Cortex of kidney (tissue), 1 donor: ENCODE results near the gene ZBED4.

ENCODE experiments used
- DNase-seq: peaks from one replicate; lab custom pipeline; 2025; lab: John Stamatoyannopoulos, UW

Gene ZBED4

DNA sequence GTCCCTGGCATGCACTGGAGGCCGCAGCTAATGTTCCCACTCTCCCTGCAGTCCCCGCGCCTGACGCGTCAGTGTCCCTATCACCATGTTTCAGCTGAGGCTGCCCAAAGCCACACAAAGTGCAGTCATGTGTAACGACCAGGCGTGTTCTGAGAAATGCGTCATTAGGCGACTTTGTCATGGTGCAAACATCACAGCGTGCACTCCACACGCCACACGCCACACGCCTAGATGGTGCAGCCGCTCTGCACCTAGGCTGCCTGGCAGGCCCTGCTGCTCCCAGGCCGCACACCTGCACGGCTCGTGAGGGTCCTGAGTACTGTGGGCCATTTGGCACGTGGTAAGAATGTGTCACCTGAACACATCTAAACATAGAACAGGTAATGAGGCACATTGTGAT is 67.2 kb downstream of the ZBED4 start:
- DNase-seq, result no peak

DNA sequence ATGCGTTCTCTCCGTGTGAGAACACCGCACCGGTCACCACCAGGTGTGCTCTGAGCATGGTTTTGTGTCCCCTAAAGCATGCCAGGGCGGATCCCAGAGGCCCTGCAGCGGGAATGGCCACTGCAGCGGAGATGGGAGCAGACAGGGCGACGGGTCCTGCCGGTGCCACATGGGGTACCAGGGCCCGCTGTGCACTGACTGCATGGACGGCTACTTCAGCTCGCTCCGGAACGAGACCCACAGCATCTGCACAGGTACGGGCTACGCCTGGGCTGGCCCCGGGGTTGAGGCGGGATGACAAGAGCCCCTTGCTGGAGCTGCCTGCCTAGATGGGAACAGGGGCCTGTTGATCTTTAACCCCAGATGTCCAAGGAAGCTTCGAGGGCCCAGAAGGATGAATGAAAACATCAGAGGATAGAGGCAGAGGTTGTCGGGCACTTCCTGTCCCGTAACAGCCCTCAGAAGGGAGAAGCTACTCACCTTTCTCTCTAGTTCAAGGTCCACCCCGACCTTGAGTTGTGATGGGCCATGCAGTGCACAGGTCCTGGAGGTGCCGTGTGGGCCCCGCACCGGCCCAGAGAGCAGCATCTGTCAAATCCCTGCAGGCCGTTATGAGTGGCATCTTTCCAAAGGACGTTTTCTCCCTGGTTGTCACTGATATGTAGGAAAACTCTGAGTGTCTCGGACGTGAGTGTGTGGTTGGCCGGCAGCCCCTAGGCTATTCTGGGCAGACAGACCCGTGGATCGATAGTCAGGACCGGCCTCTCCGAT is 68.0 kb downstream of the ZBED4 start:
- DNase-seq, result no peak

DNA sequence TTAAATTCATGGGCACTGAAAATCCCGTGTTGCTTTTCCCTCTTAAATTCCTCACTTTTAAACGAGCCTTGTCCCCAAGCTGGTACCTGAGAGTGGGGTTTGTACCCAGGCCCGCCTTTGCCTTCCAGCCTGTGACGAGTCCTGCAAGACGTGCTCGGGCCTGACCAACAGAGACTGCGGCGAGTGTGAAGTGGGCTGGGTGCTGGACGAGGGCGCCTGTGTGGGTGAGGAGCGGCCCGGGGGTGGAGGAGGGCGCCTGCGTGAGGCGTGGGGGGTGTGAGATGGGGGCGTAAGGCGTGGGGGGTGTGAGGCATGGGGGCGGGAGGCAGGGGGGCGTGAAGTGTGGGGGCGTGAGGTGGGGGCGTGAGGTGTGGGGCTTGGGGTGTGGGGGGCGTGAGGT is 68.8 kb downstream of the ZBED4 start:
- DNase-seq, result no peak

- no peak for DNase-seq
Measured at GRCh38 chr22:49922926-49923325, 69.3 kb downstream of the ZBED4 start.

DNA sequence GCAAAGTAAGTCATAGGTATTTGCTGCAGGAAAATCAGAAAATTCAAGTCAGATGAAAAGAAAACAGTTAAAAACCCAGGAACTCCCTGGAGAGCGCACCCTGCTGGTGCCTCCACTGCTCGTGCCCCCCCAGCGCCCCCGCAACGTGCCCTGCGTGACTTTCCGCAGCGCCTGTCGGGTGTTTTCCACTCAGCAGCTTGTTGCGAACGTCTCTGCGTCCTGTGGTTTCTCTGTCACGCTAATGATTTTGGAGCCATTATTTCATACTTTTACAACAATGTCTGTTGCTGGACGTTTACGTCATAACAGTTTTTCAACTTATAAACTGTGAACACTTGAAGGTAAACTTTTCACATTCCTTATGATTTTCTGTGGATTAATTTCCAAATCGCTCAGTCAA is 69.8 kb downstream of the ZBED4 start:
- DNase-seq, result no peak

DNA sequence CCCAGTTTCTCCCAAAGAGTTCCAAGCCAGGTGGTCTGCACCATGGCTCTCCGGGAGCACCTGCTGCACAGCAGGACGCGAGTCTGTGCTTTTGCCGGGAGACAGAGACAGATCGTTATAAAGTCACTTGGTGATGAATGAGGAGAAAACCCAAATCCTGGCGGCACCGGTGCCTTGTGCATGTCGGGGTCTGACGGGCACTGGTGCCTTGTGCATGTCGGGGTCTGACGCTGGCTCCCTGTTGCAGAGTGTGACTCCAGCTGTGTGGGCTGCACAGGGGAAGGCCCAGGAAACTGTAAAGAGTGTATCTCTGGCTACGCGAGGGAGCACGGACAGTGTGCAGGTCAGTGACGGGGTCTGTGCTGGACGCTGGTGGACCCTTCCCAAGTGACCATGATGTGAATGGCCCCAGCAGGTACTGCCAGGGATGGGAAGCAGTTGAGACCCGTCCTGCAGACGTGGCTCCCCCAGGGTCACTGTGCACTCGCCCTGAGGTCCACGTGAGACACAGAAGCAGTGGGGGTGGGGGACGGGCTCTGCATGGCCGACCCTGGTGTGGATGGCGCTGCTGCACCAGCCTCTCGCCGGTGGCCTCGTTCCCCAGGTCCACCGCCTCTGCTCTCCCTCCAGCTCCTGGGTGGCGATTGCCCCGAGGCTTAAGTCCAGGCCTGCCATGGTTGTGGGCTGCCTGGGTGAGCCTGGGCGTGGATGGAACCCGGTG is 70.6 kb downstream of the ZBED4 start:
- no peak for DNase-seq

DNA sequence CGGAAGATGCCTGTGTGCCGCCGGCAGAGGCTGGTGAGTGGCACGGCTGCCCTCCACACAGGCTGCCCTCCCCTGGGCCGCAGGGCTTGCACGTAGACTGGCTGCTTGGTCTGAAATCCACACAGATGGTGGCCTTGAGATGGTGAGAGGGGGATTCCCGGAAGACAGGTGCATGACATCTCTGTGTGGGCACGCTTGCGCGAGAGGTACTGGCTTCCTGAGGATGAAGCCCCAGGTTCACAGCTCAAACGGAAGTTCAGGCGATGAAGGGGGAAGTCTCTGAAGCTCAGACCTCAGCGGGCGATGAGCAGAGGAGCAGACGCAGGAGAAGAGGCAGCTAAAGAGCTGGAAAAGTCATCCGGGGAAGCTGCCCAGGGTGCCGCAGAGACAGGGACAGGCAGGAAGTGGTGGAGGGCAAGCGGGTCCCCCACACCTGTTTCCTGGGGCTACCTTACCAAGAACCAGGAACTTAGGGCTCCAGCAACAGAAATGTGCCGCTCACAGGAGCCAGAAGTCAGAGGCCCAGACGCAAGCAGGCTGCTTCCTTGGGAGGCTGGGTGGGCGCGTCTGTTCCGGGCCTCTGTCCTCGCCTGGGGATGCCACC is 72.0 kb downstream of the ZBED4 start:
- no peak for DNase-seq

DNA sequence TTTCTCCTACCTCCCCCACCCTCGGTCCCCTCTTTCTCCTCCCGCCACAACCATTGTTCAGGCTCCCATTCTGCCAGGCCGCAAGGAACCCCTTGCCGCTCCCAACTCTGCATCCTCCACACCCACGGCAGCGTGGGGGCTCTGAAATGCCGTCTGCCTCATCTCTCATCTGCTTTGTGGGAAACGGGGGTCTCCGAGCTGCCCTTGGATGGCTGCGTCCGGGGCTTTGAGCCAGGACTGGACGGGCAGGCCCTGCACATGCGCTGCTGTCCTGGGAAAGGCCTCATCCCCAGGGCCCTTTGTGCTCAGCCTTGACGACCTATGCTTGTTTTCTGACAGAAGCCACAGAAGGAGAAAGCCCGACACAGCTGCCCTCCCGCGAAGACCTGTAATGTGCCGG is 73.3 kb downstream of the ZBED4 start:
- no peak for DNase-seq

- DNase-seq, result no peak
Measured at GRCh38 chr22:49927483-49928184, 74.0 kb downstream of the ZBED4 start.

DNA sequence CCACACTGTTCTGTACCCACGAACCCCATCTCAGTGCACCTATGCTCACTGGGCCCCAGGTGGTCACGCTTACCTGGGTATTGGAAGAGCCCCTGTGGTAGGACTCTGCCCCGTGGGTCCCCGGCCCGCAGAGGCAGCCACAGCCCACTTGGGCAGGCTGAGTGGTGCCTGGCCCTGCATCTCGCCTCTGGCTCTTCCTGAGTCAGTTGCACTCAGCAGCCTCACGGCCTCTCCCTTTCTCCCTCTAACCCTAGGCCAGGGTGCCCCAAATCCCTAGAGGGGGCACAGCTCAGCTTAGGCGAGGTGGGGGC is 74.5 kb downstream of the ZBED4 start:
- no peak for DNase-seq

DNA sequence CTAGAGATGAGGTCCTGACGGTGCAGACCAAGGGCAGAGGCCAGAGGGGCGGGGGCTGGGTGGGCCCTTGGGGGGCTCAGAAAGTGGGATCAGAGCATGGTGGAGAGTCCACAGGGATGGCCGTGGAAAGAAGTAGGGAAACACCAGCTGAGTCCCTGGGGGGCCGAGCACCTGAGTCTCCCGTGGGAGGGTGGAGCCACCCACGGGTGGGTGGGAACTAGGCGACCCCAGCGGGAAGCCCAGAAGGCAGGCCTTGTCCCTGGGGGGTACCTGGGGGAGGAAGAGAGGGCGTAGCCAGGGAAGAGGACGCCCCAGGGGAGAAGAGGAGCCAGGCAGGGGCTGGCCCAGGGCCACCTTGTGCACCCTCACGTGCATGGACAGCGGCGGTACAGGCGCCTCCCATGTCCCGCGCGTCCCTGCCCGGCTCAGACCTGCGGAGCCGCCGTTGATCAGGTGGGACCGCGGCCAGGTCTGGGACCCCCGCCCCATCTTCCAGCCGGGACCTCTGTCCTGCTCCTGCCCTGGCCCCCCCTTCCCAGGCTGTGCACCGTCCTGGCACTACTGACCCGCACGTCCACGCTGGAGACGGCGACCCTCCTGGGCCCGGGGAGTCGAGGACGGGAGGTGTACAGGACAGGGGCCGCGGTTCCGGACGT is 75.0 kb downstream of the ZBED4 start:
- DNase-seq, result no peak

DNA sequence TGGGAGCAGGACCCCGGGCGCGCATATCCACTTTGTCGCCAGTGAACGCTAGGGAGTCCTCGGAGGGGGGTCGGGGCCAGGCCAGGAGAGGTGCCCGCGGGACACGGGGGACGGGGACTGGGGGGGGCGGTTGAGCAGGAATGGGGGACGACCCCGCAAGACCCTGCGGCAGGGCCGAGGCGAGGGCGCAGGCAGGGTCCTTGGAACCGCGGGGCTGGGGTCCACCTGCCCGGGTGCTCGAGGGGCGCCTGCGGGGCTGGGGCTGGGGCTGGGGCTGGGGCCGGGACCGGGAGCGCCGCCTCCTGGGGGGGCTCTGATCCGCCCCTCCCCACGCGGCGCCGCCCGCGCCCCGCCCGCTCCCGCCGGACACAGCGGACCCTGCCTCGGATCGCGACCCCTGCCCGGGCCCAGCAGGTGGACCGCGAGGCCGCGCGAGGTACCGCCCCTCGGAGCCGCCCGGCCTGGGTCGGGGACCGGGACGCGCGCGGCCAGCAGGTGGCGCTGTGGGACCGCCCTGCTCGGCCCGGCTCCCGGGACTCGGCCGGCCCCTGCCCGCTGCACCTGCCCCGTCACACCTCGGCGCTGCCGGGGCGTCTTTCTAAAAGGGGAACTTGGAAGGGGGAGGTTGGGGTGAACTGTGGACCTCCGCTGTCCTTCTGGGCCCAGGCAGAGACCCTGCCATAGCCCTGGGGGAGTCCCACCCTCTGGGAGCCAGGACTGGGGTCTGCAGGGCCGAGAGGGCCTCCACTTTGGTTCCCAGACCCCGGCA is 75.8 kb downstream of the ZBED4 start:
- DNase-seq, result no peak

DNA sequence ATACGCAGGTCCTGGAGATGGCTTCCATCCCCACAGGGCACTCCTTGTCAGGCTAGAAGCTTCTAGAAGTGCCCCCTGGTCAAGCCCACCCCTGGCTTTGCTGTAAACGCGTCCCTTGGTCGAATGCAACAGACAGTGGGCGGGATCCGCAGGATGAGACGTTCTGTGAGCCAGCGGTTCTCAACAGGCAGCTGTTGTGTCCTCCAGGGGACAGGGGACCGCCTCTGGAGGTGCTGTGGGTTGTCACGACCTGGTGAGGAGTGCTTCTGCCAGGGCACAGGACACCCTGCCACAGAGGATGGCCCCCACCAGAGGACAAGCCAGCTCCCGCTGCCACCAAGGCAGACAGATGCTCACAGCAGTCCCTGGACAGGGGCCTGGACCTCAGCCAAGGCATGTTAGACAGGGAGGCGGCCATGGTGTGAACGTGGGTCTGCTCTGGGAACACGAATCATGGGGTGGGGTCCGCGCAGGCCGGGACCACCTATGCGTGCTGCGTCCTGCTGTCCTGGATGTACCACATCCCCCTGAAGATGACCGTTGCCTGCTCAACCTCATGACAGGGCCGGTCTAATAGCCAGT is 76.4 kb downstream of the ZBED4 start:
- no peak for DNase-seq

DNA sequence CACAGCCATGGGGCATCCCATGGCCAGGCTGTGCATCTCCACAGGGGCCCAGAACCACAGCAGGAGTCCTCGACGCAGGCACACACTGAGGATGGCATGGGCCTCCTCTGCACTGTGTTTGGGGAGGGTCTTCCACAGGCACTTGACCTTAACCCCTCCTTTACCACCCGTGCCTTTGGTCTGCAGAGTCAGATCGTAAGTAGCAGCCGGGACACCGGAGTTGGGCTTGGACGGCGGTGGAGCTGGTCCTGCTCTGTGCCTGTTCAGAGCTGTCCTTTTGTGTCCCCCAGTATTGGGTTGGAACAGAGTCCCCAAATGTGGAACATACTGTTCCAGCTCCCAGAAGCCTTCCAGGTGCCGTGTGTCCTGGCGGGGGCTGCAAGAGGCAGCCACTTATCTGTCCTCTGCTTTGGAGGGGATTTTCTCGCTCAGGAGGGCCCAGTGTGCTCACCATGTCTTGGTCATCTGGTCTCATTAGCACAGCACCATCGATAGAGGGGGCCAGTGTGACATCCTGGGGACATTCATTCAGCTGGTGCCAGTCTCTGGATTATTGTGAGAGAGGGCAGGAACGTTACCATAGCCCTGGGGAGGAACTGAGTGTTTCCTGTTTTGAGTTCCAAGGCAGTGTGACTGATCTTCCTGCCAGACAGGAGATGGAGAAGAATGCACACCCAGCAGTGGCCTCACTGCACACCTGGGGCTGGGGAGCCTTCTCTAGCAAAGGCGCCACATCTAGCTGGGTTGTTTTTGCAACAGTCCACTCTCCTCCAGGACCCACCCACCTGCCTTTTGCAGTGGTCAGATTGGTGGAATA is 77.2 kb downstream of the ZBED4 start:
- DNase-seq, result no peak

- no peak for DNase-seq
Measured at GRCh38 chr22:49933236-49934159, 79.9 kb downstream of the ZBED4 start.

DNA sequence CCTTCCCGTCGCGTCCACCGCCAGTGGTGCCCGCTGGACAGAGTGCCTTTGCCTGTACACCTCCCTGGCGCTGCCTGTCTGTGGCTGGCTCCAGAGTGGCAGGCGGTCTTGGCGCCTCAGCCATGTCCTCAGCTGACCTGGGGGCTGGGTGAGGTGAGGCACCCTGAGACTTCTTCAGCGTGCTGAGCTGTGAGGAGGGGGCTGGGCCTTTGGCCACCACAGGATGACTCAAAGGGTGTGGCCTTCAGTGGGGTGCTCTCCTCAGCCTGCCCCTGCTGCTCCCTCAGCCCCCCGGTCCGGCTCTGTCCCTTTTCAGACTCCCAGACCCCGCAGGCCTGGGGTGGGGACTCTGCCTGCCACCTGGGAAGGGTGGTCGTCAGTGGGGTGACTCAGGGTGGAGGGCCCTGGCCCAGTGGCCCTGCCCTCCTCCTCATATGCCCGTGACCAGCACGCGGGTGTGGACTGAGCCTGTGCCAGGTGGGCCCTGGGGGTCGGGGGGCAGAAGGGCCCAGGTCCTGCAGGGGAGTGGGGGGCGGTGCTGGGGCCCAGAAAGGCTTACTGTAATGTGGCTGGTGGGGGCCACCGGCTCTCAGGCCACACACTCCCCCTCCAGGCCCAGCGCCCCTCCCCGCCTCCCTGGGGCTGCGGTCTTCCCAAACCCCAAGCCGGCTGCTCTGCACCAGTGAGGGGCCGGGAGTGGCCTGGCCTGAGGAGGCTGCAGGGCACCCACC is 80.7 kb downstream of the ZBED4 start:
- no peak for DNase-seq

GRCh38 chr22:49934891-49935557 is 81.4 kb downstream of the ZBED4 start:
- DNase-seq, result no peak

- DNase-seq, result no peak
Measured at GRCh38 chr22:49935561-49935960, 81.9 kb downstream of the ZBED4 start.
